ENCODE measurements around the gene LZTR1. TPM values are rescaled to one million over a fixed set of nuclear protein-coding genes. Genes with fewer than 3 reads are reported as not detected.

Gene LZTR1
- polyA plus RNA-seq, 4 donors, result 22.7 to 38.0 (median 28.7) TPM

DNA sequence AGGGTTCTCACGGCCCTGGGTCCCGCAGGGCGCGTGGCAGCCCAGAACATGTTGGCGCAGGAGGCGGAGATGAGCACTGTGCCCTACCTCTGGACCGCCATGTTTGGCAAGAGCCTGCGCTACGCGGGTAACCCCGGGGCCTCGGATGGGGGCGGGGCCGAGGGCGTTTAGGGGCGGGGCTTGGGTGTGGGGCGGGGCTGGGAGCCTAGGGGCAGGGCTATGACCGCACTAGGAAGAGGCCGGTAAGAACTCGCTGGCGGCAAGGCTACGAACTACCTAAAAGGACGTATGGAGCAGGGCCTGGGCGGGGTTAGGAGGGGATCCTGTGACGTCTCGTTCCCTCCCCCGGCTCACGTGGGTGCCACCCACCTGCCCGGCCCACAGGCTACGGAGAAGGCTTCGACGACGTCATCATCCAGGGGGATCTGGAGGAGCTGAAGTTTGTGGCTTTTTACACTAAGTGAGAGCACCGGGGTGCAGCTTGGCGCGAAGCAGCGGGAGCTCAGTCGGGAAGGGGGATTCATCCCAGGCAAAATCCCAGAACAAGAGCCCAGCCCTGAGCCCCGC, 2.8 kb upstream of the LZTR1 start:
- Histone ChIP-seq H3K4me1 (ENCODE audit: control insufficient read depth in 3 of 3, insufficient read depth in 2 of 3, low read depth in 1 of 3, low read length in 2 of 3) (peaks cover 0 to 31% (median 0%) of the 10 kb centered on the region in 3 donors), H3K27ac (ENCODE audit: low read depth in 1 of 3, low read length in 2 of 3) (peak overlapping the region in 1 of 3 donors; percentile 24), H3K9me3 (ENCODE audit: control insufficient read depth in 2 of 2, insufficient read depth in 1 of 2, low read depth in 1 of 2, low read length in 1 of 2) (peaks cover 0 to 9% of the 10 kb centered on the region in 2 donors), H3K4me3 (ENCODE audit: low read depth in 1 of 3, low read length in 3 of 3) (peak overlapping the region in 1 of 3 donors; percentile 32), H3K36me3 (ENCODE audit: control insufficient read depth in 3 of 3, insufficient read depth in 2 of 3, low read depth in 1 of 3, low read length in 3 of 3) (peaks cover 0 to 10% (median 0%) of the 10 kb centered on the region in 3 donors), H3K27me3 (ENCODE audit: control insufficient read depth in 3 of 3, insufficient read depth in 3 of 3, low read length in 3 of 3) (peaks cover 0 to 3% (median 0%) of the 10 kb centered on the region in 3 donors)
- FAIRE-seq (no peak), DNase-seq (peak; percentile 76 to 93)
- 13 to 20% (median 18%) methylated on average over 37 to 39 of the region's 39 CpGs for WGBS, 3 donors

GRCh38 chr22:20979940-20980453, 2.1 kb upstream of the LZTR1 start:
- peaks cover 0 to 15% (median 0%) of the 10 kb centered on the region in 3 donors for H3K36me3 ChIP-seq (ENCODE audit: control insufficient read depth in 3 of 3, insufficient read depth in 2 of 3, low read depth in 1 of 3, low read length in 3 of 3)
- H3K9me3 ChIP-seq (ENCODE audit: control insufficient read depth in 2 of 2, insufficient read depth in 1 of 2, low read depth in 1 of 2, low read length in 1 of 2), result peaks cover 0 to 9% of the 10 kb centered on the region in 2 donors
- FAIRE-seq (no peak), DNase-seq (no peak)
- 32 to 52% (median 49%) methylated on average over 12 to 13 of the region's 13 CpGs for WGBS, 3 donors
- peaks cover 0 to 3% (median 0%) of the 10 kb centered on the region in 3 donors for H3K27me3 ChIP-seq (ENCODE audit: control insufficient read depth in 3 of 3, insufficient read depth in 3 of 3, low read length in 3 of 3)
- no peak overlapping the region for H3K27ac ChIP-seq (ENCODE audit: low read depth in 1 of 3, low read length in 2 of 3)
- H3K4me3 ChIP-seq (ENCODE audit: low read depth in 1 of 3, low read length in 3 of 3), result peak overlapping the region in 1 of 3 donors; percentile 32
- peaks cover 0 to 31% (median 0%) of the 10 kb centered on the region in 3 donors for H3K4me1 ChIP-seq (ENCODE audit: control insufficient read depth in 3 of 3, insufficient read depth in 2 of 3, low read depth in 1 of 3, low read length in 2 of 3)

- Histone ChIP-seq H3K4me3 (ENCODE audit: low read depth in 1 of 3, low read length in 3 of 3) (no peak overlapping the region), H3K27ac (ENCODE audit: low read depth in 1 of 3, low read length in 2 of 3) (no peak overlapping the region), H3K36me3 (ENCODE audit: control insufficient read depth in 3 of 3, insufficient read depth in 2 of 3, low read depth in 1 of 3, low read length in 3 of 3) (peaks cover 0 to 19% (median 0%) of the 10 kb centered on the region in 3 donors), H3K27me3 (ENCODE audit: control insufficient read depth in 3 of 3, insufficient read depth in 3 of 3, low read length in 3 of 3) (peaks cover 0 to 3% (median 0%) of the 10 kb centered on the region in 3 donors), H3K9me3 (ENCODE audit: control insufficient read depth in 2 of 2, insufficient read depth in 1 of 2, low read depth in 1 of 2, low read length in 1 of 2) (peaks cover 0 to 9% of the 10 kb centered on the region in 2 donors), H3K4me1 (ENCODE audit: control insufficient read depth in 3 of 3, insufficient read depth in 2 of 3, low read depth in 1 of 3, low read length in 2 of 3) (peaks cover 0 to 31% (median 0%) of the 10 kb centered on the region in 3 donors)
- FAIRE-seq (no peak), DNase-seq (no peak)
- 78 to 98% (median 95%) methylated on average over 4 of the region's 4 CpGs for WGBS, 3 donors
These were observed 1.6 kb upstream of the LZTR1 start for GRCh38 chr22:20980523-20980922.

GRCh38 chr22:20980938-20981722, 967 bp upstream of the LZTR1 start:
- 54 to 69% (median 59%) methylated on average over 10 of the region's 10 CpGs for WGBS, 3 donors

DNA sequence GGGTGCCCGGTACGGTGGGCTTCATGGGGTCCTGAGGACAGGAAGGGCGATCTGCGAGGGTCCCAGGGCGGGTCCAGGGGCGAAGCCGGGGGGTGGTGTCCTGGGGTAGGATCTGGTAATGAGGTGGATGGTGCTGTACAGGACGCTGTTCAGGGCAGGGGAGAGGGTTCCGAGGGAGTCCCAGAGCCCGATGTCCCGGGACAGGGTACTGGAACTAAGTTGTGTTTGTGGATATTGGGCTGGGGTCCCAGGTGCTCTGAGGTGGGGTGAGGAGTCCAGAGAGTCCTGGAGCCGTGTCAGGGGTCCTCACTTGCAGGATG, 426 bp downstream of the LZTR1 start:
- H3K36me3 ChIP-seq (ENCODE audit: control insufficient read depth in 3 of 3, insufficient read depth in 2 of 3, low read depth in 1 of 3, low read length in 3 of 3), result peaks cover 0 to 28% (median 2%) of the 10 kb centered on the region in 3 donors
- WGBS, 3 donors, result 1 to 3% (median 1%) methylated on average over 12 of the region's 12 CpGs
- FAIRE-seq (no peak), DNase-seq (no peak)
- peaks cover 0 to 31% (median 0%) of the 10 kb centered on the region in 3 donors for H3K4me1 ChIP-seq (ENCODE audit: control insufficient read depth in 3 of 3, insufficient read depth in 2 of 3, low read depth in 1 of 3, low read length in 2 of 3)
- peak overlapping the region; percentile 60 to 98 (median 75) for H3K4me3 ChIP-seq (ENCODE audit: low read depth in 1 of 3, low read length in 3 of 3)
- H3K27ac ChIP-seq (ENCODE audit: low read depth in 1 of 3, low read length in 2 of 3), result peak overlapping the region in 2 of 3 donors; percentile 8 to 45
- H3K9me3 ChIP-seq (ENCODE audit: control insufficient read depth in 2 of 2, insufficient read depth in 1 of 2, low read depth in 1 of 2, low read length in 1 of 2), result peaks cover 0 to 9% of the 10 kb centered on the region in 2 donors
- peaks cover 0 to 3% (median 0%) of the 10 kb centered on the region in 3 donors for H3K27me3 ChIP-seq (ENCODE audit: control insufficient read depth in 3 of 3, insufficient read depth in 3 of 3, low read length in 3 of 3)

More at GRCh38 chr22:20980938-20981722, 967 bp upstream of the LZTR1 start:
- DNase-seq (no peak), FAIRE-seq (no peak)
- H3K36me3 ChIP-seq (ENCODE audit: control insufficient read depth in 3 of 3, insufficient read depth in 2 of 3, low read depth in 1 of 3, low read length in 3 of 3), result peaks cover 0 to 24% (median 0%) of the 10 kb centered on the region in 3 donors
- H3K27me3 ChIP-seq (ENCODE audit: control insufficient read depth in 3 of 3, insufficient read depth in 3 of 3, low read length in 3 of 3), result peaks cover 0 to 3% (median 0%) of the 10 kb centered on the region in 3 donors
- peaks cover 0 to 9% of the 10 kb centered on the region in 2 donors for H3K9me3 ChIP-seq (ENCODE audit: control insufficient read depth in 2 of 2, insufficient read depth in 1 of 2, low read depth in 1 of 2, low read length in 1 of 2)
- H3K4me1 ChIP-seq (ENCODE audit: control insufficient read depth in 3 of 3, insufficient read depth in 2 of 3, low read depth in 1 of 3, low read length in 2 of 3), result peaks cover 0 to 31% (median 0%) of the 10 kb centered on the region in 3 donors
- H3K27ac ChIP-seq (ENCODE audit: low read depth in 1 of 3, low read length in 2 of 3), result peak overlapping the region; percentile 85 to 95 (median 93)
- peak overlapping the region; percentile 60 to 98 (median 75) for H3K4me3 ChIP-seq (ENCODE audit: low read depth in 1 of 3, low read length in 3 of 3)

- Histone ChIP-seq H3K27me3 (ENCODE audit: control insufficient read depth in 3 of 3, insufficient read depth in 3 of 3, low read length in 3 of 3) (peaks cover 0 to 3% (median 0%) of the 10 kb centered on the region in 3 donors), H3K9me3 (ENCODE audit: control insufficient read depth in 2 of 2, insufficient read depth in 1 of 2, low read depth in 1 of 2, low read length in 1 of 2) (peaks cover 0 to 9% of the 10 kb centered on the region in 2 donors), H3K4me3 (ENCODE audit: low read depth in 1 of 3, low read length in 3 of 3) (peak overlapping the region in 2 of 3 donors; percentile 60 to 98), H3K36me3 (ENCODE audit: control insufficient read depth in 3 of 3, insufficient read depth in 2 of 3, low read depth in 1 of 3, low read length in 3 of 3) (peaks cover 2 to 35% (median 9%) of the 10 kb centered on the region in 3 donors), H3K27ac (ENCODE audit: low read depth in 1 of 3, low read length in 2 of 3) (no peak overlapping the region), H3K4me1 (ENCODE audit: control insufficient read depth in 3 of 3, insufficient read depth in 2 of 3, low read depth in 1 of 3, low read length in 2 of 3) (peaks cover 0 to 31% (median 0%) of the 10 kb centered on the region in 3 donors)
- WGBS, 3 donors, result 72 to 89% (median 75%) methylated on average over 5 of the region's 5 CpGs
- DNase-seq, result no peak
- no peak for FAIRE-seq
These were observed 1.1 kb downstream of the LZTR1 start for GRCh38 chr22:20983081-20983771.

GRCh38 chr22:20985720-20986119, 3.6 kb downstream of the LZTR1 start:
- Histone ChIP-seq H3K4me3 (ENCODE audit: low read depth in 1 of 3, low read length in 3 of 3) (no peak overlapping the region), H3K36me3 (ENCODE audit: control insufficient read depth in 3 of 3, insufficient read depth in 2 of 3, low read depth in 1 of 3, low read length in 3 of 3) (peaks cover 2 to 60% (median 9%) of the 10 kb centered on the region in 3 donors), H3K27me3 (ENCODE audit: control insufficient read depth in 3 of 3, insufficient read depth in 3 of 3, low read length in 3 of 3) (no peaks in the 10 kb centered on the region), H3K27ac (ENCODE audit: low read depth in 1 of 3, low read length in 2 of 3) (no peak overlapping the region), H3K9me3 (ENCODE audit: control insufficient read depth in 2 of 2, insufficient read depth in 1 of 2, low read depth in 1 of 2, low read length in 1 of 2) (no peaks in the 10 kb centered on the region), H3K4me1 (ENCODE audit: control insufficient read depth in 3 of 3, insufficient read depth in 2 of 3, low read depth in 1 of 3, low read length in 2 of 3) (peaks cover 0 to 16% (median 0%) of the 10 kb centered on the region in 3 donors)
- no peak for FAIRE-seq
- 95 to 97% (median 96%) methylated on average over 7 of the region's 7 CpGs for WGBS, 3 donors
- DNase-seq, result no peak

GRCh38 chr22:20986365-20986764, 4.3 kb downstream of the LZTR1 start:
- Histone ChIP-seq H3K4me1 (ENCODE audit: control insufficient read depth in 3 of 3, insufficient read depth in 2 of 3, low read depth in 1 of 3, low read length in 2 of 3) (peaks cover 0 to 9% (median 0%) of the 10 kb centered on the region in 3 donors), H3K9me3 (ENCODE audit: control insufficient read depth in 2 of 2, insufficient read depth in 1 of 2, low read depth in 1 of 2, low read length in 1 of 2) (no peaks in the 10 kb centered on the region), H3K27me3 (ENCODE audit: control insufficient read depth in 3 of 3, insufficient read depth in 3 of 3, low read length in 3 of 3) (no peaks in the 10 kb centered on the region), H3K36me3 (ENCODE audit: control insufficient read depth in 3 of 3, insufficient read depth in 2 of 3, low read depth in 1 of 3, low read length in 3 of 3) (peaks cover 2 to 67% (median 9%) of the 10 kb centered on the region in 3 donors), H3K27ac (ENCODE audit: low read depth in 1 of 3, low read length in 2 of 3) (no peak overlapping the region), H3K4me3 (ENCODE audit: low read depth in 1 of 3, low read length in 3 of 3) (no peak overlapping the region)
- WGBS, 3 donors, result 88 to 100% (median 93%) methylated on average over 1 of the region's 1 CpG
- no peak for FAIRE-seq
- no peak for DNase-seq
